Measurements from ENCODE around the gene DUSP10. TPM values are rescaled to one million over a fixed set of nuclear protein-coding genes. Genes with fewer than 3 reads are reported as not detected.

Gene DUSP10
- total and polyA plus RNA-seq, 2 of the 13 experiments (the other 11 are each of a cell fraction or from before 2014, with no cell fraction given) = 2.1 to 4.4 TPM

DNA sequence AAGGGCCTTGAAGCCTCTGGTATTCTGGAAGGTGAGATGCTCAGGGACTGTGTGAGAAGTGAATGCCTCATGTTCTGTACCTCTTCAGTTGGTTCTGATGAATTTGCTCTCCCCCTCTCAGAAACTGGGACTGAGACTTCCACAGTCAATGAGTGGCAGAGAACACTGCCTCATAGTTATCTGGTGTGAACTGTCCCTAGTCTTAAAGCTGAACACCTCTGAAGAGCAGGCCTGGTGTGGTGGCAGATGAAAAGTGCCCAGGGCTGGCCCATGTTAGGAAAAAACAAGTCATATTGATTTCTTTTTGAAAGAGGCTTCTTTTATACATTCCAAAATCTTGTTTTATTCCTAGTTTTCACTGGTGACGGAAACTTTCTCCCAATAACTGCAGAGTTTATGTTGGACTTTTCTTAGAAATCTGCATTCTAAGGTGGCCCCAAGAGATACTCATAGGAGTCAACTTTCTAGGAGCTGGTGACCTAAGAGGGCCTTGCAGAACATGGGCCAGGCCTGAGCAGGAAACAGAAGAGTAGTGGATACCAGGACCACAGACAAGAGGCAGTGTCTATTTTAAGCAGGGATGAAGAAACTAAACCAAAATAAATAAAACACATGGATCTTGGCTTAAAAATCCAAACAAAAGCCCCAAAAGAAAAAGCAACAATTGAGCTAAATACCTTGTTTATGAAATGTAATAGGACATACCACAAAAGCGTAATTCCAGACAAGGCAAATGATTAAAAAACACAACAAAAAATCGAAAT, 19.5 kb downstream of the DUSP10 start:
- no peak for FAIRE-seq
- DNase-seq (ENCODE audit: low spot score) = no peak
- ChIA-PET POLR2A (interaction anchor here (1.2 kb wide), 1 partner anchor 20 kb away, joined by 3 read pairs; the partner anchor contains the start of gene DUSP10), CTCF (ENCODE audit: low intra/inter-chr PET ratio, low total read pairs) (no interaction called here)
- H4K20me1 ChIP-seq (ENCODE audit: insufficient read depth, low read length) = no peaks in the 10 kb centered on the region
- peaks cover 8% of the 10 kb centered on the region for H3K9me3 ChIP-seq (ENCODE audit: low read length)
- intact Hi-C loops (cut with micrococcal nuclease; ENCODE audit: unreplicated experiment) (no loop called here), in situ Hi-C loops (cut with HindIII; ENCODE audit: extremely low pct_ligation_motif_present, low pct_unique_long_range_greater_than_20kb) (no loop called here)
- no peaks in the 10 kb centered on the region for H3K79me2 ChIP-seq (ENCODE audit: insufficient read depth, low read length)
- H3K27me3 ChIP-seq (ENCODE audit: control insufficient read depth in 1 of 2, insufficient read depth in 2 of 2, low read length in 2 of 2) = no peaks in the 10 kb centered on the region
- H3K36me3 ChIP-seq (replicated peaks in 1 of 2; ENCODE audit: control insufficient read depth in 1 of 2, insufficient read depth in 2 of 2, low read length in 2 of 2) = no peaks in the 10 kb centered on the region
- no peak for ATAC-seq
- H2AFZ ChIP-seq (ENCODE audit: low read length) = no peak overlapping the region
- H3K4me1 ChIP-seq (ENCODE audit: insufficient read depth, low read length) = peaks cover 27% of the 10 kb centered on the region
- H3K4me2 ChIP-seq (ENCODE audit: low read depth, low read length) = no peak overlapping the region
- no peak overlapping the region for H3K27ac ChIP-seq (ENCODE audit: extremely low read length, insufficient read depth, low read length)
- 84% methylated on average over 3 of the region's 3 CpGs for WGBS (ENCODE audit: low lambda C conversion rate)
- H3K4me3 ChIP-seq (replicated peaks in 1 of 3; ENCODE audit: insufficient read depth in 1 of 3, low read depth in 2 of 3, low read length in 3 of 3) = no peak overlapping the region
- BruUV-seq (replicated peaks) = no TSS peak
- H3K9ac ChIP-seq (ENCODE audit: insufficient read depth, low read depth, low read length) = no peak overlapping the region
- TF ChIP-seq KDM3A (CRISPR knock-in tag; IDR thresholded peaks at IDR 0.05; ENCODE audit: low read depth) (no peak), BHLHE40 (IDR thresholded peaks at IDR 0.05; ENCODE audit: low read length) (no peak), RFXANK (CRISPR knock-in tag; IDR thresholded peaks at IDR 0.05) (no peak), NRL (CRISPR knock-in tag; IDR thresholded peaks at IDR 0.05; ENCODE audit: borderline replicate concordance) (no peak), CBX2 (IDR thresholded peaks at IDR 0.05; ENCODE audit: low read depth, low read length) (no peak), CBX2 (CRISPR knock-in tag; IDR thresholded peaks at IDR 0.05; ENCODE audit: low read depth) (no peak)
- TF ChIP-seq, protein P1, sequence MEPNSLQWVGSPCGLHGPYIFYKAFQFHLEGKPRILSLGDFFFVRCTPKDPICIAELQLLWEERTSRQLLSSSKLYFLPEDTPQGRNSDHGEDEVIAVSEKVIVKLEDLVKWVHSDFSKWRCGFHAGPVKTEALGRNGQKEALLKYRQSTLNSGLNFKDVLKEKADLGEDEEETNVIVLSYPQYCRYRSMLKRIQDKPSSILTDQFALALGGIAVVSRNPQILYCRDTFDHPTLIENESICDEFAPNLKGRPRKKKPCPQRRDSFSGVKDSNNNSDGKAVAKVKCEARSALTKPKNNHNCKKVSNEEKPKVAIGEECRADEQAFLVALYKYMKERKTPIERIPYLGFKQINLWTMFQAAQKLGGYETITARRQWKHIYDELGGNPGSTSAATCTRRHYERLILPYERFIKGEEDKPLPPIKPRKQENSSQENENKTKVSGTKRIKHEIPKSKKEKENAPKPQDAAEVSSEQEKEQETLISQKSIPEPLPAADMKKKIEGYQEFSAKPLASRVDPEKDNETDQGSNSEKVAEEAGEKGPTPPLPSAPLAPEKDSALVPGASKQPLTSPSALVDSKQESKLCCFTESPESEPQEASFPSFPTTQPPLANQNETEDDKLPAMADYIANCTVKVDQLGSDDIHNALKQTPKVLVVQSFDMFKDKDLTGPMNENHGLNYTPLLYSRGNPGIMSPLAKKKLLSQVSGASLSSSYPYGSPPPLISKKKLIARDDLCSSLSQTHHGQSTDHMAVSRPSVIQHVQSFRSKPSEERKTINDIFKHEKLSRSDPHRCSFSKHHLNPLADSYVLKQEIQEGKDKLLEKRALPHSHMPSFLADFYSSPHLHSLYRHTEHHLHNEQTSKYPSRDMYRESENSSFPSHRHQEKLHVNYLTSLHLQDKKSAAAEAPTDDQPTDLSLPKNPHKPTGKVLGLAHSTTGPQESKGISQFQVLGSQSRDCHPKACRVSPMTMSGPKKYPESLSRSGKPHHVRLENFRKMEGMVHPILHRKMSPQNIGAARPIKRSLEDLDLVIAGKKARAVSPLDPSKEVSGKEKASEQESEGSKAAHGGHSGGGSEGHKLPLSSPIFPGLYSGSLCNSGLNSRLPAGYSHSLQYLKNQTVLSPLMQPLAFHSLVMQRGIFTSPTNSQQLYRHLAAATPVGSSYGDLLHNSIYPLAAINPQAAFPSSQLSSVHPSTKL (CRISPR knock-in tag; IDR thresholded peaks at IDR 0.05) = no peak
- TF ChIP-seq, protein P2, sequence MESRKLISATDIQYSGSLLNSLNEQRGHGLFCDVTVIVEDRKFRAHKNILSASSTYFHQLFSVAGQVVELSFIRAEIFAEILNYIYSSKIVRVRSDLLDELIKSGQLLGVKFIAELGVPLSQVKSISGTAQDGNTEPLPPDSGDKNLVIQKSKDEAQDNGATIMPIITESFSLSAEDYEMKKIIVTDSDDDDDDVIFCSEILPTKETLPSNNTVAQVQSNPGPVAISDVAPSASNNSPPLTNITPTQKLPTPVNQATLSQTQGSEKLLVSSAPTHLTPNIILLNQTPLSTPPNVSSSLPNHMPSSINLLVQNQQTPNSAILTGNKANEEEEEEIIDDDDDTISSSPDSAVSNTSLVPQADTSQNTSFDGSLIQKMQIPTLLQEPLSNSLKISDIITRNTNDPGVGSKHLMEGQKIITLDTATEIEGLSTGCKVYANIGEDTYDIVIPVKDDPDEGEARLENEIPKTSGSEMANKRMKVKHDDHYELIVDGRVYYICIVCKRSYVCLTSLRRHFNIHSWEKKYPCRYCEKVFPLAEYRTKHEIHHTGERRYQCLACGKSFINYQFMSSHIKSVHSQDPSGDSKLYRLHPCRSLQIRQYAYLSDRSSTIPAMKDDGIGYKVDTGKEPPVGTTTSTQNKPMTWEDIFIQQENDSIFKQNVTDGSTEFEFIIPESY (CRISPR knock-in tag; IDR thresholded peaks at IDR 0.05) = no peak
- TF ChIP-seq, protein P3, sequence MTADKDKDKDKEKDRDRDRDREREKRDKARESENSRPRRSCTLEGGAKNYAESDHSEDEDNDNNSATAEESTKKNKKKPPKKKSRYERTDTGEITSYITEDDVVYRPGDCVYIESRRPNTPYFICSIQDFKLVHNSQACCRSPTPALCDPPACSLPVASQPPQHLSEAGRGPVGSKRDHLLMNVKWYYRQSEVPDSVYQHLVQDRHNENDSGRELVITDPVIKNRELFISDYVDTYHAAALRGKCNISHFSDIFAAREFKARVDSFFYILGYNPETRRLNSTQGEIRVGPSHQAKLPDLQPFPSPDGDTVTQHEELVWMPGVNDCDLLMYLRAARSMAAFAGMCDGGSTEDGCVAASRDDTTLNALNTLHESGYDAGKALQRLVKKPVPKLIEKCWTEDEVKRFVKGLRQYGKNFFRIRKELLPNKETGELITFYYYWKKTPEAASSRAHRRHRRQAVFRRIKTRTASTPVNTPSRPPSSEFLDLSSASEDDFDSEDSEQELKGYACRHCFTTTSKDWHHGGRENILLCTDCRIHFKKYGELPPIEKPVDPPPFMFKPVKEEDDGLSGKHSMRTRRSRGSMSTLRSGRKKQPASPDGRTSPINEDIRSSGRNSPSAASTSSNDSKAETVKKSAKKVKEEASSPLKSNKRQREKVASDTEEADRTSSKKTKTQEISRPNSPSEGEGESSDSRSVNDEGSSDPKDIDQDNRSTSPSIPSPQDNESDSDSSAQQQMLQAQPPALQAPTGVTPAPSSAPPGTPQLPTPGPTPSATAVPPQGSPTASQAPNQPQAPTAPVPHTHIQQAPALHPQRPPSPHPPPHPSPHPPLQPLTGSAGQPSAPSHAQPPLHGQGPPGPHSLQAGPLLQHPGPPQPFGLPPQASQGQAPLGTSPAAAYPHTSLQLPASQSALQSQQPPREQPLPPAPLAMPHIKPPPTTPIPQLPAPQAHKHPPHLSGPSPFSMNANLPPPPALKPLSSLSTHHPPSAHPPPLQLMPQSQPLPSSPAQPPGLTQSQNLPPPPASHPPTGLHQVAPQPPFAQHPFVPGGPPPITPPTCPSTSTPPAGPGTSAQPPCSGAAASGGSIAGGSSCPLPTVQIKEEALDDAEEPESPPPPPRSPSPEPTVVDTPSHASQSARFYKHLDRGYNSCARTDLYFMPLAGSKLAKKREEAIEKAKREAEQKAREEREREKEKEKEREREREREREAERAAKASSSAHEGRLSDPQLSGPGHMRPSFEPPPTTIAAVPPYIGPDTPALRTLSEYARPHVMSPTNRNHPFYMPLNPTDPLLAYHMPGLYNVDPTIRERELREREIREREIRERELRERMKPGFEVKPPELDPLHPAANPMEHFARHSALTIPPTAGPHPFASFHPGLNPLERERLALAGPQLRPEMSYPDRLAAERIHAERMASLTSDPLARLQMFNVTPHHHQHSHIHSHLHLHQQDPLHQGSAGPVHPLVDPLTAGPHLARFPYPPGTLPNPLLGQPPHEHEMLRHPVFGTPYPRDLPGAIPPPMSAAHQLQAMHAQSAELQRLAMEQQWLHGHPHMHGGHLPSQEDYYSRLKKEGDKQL (CRISPR knock-in tag; IDR thresholded peaks at IDR 0.05; ENCODE audit: low read depth) = no peak
- TF ChIP-seq, protein P4, sequence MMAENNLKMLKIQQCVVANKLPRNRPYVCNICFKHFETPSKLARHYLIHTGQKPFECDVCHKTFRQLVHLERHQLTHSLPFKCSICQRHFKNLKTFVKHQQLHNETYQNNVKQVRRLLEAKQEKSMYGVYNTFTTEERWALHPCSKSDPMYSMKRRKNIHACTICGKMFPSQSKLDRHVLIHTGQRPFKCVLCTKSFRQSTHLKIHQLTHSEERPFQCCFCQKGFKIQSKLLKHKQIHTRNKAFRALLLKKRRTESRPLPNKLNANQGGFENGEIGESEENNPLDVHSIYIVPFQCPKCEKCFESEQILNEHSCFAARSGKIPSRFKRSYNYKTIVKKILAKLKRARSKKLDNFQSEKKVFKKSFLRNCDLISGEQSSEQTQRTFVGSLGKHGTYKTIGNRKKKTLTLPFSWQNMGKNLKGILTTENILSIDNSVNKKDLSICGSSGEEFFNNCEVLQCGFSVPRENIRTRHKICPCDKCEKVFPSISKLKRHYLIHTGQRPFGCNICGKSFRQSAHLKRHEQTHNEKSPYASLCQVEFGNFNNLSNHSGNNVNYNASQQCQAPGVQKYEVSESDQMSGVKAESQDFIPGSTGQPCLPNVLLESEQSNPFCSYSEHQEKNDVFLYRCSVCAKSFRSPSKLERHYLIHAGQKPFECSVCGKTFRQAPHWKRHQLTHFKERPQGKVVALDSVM (CRISPR knock-in tag; IDR thresholded peaks at IDR 0.05) = no peak
